Cardiac muscle cell (in vitro differentiated cells and primary cell): ENCODE data around the gene GALNT16. TPM values are rescaled to one million over a fixed set of nuclear protein-coding genes. Genes with fewer than 3 reads are reported as not detected.
A peak's percentile ranks its signal among the peaks of the same experiment; 100 is the strongest.

Experiments used
- DNase-seq, 2 donors: peaks; one replicate each; pipeline versions ENCODE4 v3.0.0 to v3.0.0-alpha.2; 2010 to 2017; ENCODE audit warnings: low read depth in 1 of 2, low spot score in 1 of 2
- H3K27ac ChIP-seq: fragments of 200-600 bp; sonication (generic); 2 replicates; pipeline ENCODE4 v1.5.1; 2016
- H3K27me3 ChIP-seq: fragments of 200-600 bp; sonication (generic); 2 replicates; pipeline ENCODE4 v1.6.0; 2016; ENCODE audit warnings: control low read depth
- H3K36me3 ChIP-seq: fragments of 200-600 bp; sonication (generic); 2 replicates; pipeline ENCODE4 v1.5.1; 2016; ENCODE audit warnings: control low read depth
- H3K4me1 ChIP-seq: fragments of 200-600 bp; sonication (generic); 2 replicates; pipeline ENCODE4 v1.8.1; 2017; ENCODE audit warnings: low read depth, mild to moderate bottlenecking, mixed run types
- H3K4me3 ChIP-seq: fragments of 200-600 bp; sonication (generic); 2 replicates; pipeline ENCODE4 v1.5.1; 2016; ENCODE audit warnings: mild to moderate bottlenecking
- H3K9me3 ChIP-seq: fragments of 200-600 bp; sonication (generic); 2 replicates; pipeline ENCODE4 v1.5.1; 2017; ENCODE audit warnings: low read depth, mild to moderate bottlenecking, control low read depth
- CTCF ChIP-seq: IDR thresholded peaks from 2 replicates; pipeline ENCODE4 v1.5.1; 2012; ENCODE audit warnings: low read depth, mild to moderate bottlenecking, low read length
- polyA plus RNA-seq: library from polyadenylated mRNA; unstranded; fragments of >200 nt; fragmentation: Nextera tagmentation; extraction: Ambion mirVana; gene quantifications from 2 replicates; pipeline ENCODE4 v1.2.1, GENCODE V29; 2016
- total RNA-seq: library from RNA; depleted of rRNA; stranded (reverse); fragments of >200 nt; gene quantifications from 2 replicates; pipeline ENCODE4 v1.2.3, GENCODE V29; 2016

Gene GALNT16
- total and polyA plus RNA-seq, 2 experiments from 2014 or later: 5.8 to 7.7 TPM

GRCh38 chr14:69246331-69246730 lies 13.6 kb upstream of the GALNT16 start:
- no peak for DNase-seq
- Histone ChIP-seq H3K4me1 (no peaks in the 10 kb centered on the region), H3K27me3 (no peaks in the 10 kb centered on the region), H3K27ac (no peak overlapping the region), H3K36me3 (no peaks in the 10 kb centered on the region), H3K4me3 (no peak overlapping the region), H3K9me3 (no peaks in the 10 kb centered on the region)
- TF ChIP-seq CTCF: no peak

GRCh38 chr14:69247676-69248440 lies 12.1 kb upstream of the GALNT16 start:
- peak in 1 of 2 donors; percentile 76 for DNase-seq
- H3K27ac ChIP-seq: no peak overlapping the region
- H3K36me3 ChIP-seq: no peaks in the 10 kb centered on the region
- H3K27me3 ChIP-seq: no peaks in the 10 kb centered on the region
- no peak overlapping the region for H3K4me3 ChIP-seq
- peak; percentile 38 for TF ChIP-seq CTCF
- no peaks in the 10 kb centered on the region for H3K4me1 ChIP-seq
- H3K9me3 ChIP-seq: no peaks in the 10 kb centered on the region

GRCh38 chr14:69249603-69250002 lies 10.4 kb upstream of the GALNT16 start:
- Histone ChIP-seq H3K4me1 (no peaks in the 10 kb centered on the region), H3K36me3 (no peaks in the 10 kb centered on the region), H3K9me3 (no peaks in the 10 kb centered on the region), H3K27ac (no peak overlapping the region), H3K4me3 (no peak overlapping the region), H3K27me3 (no peaks in the 10 kb centered on the region)
- no peak for DNase-seq
- TF ChIP-seq CTCF: no peak

- no peaks in the 10 kb centered on the region for H3K9me3 ChIP-seq
- H3K4me1 ChIP-seq: no peaks in the 10 kb centered on the region
- TF ChIP-seq CTCF: no peak
- no peak overlapping the region for H3K27ac ChIP-seq
- H3K36me3 ChIP-seq: no peaks in the 10 kb centered on the region
- no peak for DNase-seq
- H3K4me3 ChIP-seq: no peak overlapping the region
- peaks cover 11% of the 10 kb centered on the region for H3K27me3 ChIP-seq
These were observed 7.1 kb upstream of the GALNT16 start for GRCh38 chr14:69252851-69253250.

- Histone ChIP-seq H3K36me3 (no peaks in the 10 kb centered on the region), H3K4me1 (peaks cover 14% of the 10 kb centered on the region), H3K9me3 (no peaks in the 10 kb centered on the region), H3K27ac (no peak overlapping the region), H3K27me3 (peaks cover 32% of the 10 kb centered on the region), H3K4me3 (peak overlapping the region; percentile 67)
- TF ChIP-seq CTCF: no peak
- DNase-seq: no peak
These were observed 811 bp upstream of the GALNT16 start for GRCh38 chr14:69259168-69259526.
